PC-9 (cell line): Measurements from ENCODE around the gene VIP.

Experiments used
- CTCF ChIP-seq: fragments of 200-600 bp; sonication (generic); conservative IDR thresholded peaks from 2 replicates; pipeline ENCODE4 v1.6.1; 2017; ENCODE audit warnings: mixed run types, antibody characterized with exemption, mild to moderate bottlenecking, moderate library complexity
- EZH2 ChIP-seq: fragments of 200-600 bp; sonication (generic); IDR thresholded peaks from 2 replicates; pipeline ENCODE4 v1.8.0; 2017; ENCODE audit warnings: antibody characterized with exemption, low read depth

- TF ChIP-seq CTCF (no peak), EZH2 (no peak)
These were observed 23.1 kb upstream of the VIP start for GRCh38 chr6:152727507-152727906.
